IPS DF 19.7 (cell line): Measurements from ENCODE around the gene IQCH.

Experiments
- DNase-seq: peaks from one replicate; pipeline ENCODE4 v3.0.0-alpha.2; 2013; ENCODE audit warnings: low read depth, low spot score

IQCH gene

DNA sequence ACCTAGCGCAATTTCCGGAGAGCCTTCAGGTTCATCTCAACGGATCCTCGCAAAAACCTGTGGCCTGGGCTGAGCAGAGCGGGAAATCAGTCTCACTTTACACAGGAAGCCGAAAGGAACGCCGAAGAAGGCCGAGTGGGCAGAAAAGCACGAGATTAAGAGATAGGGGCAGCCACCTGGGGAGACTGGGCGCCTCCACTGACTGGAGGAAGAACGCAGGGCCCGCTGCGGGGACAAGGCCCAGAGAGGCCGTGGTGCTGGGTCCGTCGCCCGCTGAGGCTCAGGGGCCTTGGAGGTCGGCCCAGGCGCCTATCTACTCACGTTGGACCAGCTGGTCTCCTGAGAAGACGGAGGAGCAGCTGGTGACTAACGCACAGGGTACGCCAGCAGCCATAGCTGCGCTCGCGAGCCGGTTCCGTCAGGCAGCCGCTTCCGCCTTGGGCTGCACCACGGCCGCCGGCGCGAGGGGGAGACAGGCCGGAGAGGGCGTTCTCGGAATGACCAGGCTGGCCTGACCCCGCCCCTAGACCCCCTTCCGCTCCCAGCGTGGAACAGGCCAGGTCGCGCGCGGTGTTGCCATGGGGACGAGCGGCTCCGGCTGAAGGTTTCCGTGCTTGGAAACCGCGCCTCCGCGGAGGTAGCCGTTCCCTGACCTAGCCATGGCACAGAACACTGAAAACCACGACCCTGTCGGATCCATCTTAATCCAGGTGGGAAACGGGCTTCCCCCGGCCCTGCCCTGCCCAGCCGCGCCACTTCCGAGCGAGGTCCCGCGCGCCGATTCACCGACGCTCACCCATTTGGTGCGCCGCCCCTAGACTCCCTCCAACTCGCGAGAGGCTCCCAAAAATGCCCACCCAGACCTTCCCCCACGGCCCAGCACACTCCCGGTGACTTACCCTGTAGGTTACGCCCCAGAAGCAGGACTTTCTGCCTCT lies at the start of gene IQCH, which contains the start of gene AAGAB:
Gene IQCH, plus strand, starts transcription at position 549 of the 938 bp plus-strand sequence. Its CDS starts 111 bp downstream, at position 660.
Gene AAGAB, minus strand, starts transcription at position 424 of the 938 bp plus-strand sequence. Its CDS starts 30 bp downstream, at position 394.
- peak; percentile 64 for DNase-seq

DNA sequence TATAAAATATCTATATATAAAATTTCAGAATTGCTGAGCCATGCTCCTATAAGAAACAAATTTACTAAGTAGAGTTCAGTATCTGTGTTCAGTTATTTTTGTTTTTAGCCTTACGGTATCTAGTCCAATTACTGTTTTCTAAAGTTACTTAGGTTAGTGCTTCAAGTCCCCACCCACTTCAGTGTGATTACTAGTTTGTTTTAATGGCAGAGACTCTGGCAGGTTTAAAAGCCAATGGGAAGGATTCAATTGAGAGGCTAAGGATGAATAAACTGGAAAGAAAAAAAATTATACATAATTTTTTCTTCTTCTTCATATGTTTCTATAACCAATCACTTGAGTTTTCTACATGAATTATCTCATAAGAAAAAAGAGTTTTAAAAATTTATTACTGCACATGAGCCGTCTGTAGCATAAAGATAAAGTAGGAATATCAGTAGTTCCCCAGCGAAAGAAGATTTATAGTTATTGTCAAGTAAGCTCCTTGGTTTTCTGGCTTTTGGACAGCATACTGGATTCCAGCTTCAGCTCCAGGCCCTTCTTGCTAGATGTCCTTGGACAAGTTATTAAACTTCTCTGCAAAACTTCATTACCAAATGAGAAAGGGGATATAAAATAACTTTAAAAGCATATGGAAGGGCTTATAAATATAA lies 46.9 kb upstream of the IQCH start:
- DNase-seq = no peak

DNA sequence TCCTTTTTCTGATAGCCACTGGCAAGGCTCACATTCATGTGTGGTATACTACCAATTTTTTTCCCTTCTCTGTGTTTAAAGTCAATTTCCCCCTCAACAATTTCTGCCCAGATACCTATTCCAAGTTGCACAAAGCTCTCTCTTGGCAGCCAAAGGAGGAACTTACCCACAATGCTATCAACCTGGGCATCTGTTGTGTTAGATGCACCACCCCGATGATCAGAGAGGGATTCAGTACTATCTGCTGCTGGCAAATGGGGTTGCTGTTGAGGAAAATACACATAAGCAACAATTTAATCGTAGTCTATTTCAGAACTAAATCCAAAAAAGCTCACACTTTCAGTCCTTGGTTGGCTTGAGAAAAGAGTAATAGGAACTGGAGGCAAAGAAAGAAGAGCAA lies 46.2 kb upstream of the IQCH start:
- DNase-seq = no peak

DNA sequence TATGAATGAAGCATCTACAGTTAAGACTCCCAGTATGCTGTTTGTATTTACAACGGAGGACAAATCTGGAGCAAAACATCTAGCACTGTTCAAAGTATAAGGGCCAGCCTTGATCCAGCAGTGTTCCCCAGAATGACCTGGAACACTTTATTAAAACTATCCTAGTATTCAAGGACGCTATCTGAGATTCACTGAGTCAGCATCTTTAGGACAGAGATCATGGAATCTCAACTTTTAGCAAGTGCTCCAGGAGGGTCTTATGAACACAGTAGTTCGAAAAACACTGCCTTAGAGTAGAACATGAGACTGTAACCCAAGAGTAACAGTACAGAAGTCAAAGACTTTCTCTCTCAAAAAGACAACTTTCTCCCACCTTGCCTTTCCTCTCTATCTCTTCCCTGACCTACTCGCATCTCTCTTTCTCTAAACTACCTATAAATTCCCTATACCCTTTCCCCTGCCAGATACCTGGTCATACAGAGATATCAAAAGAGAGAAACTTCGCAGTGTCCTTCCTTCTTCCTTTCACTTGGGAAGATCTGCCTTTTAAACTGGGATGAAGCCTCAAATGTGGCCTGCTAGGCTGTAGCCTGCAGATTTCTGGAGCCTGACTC lies 43.9 kb upstream of the IQCH start:
- DNase-seq = no peak

DNA sequence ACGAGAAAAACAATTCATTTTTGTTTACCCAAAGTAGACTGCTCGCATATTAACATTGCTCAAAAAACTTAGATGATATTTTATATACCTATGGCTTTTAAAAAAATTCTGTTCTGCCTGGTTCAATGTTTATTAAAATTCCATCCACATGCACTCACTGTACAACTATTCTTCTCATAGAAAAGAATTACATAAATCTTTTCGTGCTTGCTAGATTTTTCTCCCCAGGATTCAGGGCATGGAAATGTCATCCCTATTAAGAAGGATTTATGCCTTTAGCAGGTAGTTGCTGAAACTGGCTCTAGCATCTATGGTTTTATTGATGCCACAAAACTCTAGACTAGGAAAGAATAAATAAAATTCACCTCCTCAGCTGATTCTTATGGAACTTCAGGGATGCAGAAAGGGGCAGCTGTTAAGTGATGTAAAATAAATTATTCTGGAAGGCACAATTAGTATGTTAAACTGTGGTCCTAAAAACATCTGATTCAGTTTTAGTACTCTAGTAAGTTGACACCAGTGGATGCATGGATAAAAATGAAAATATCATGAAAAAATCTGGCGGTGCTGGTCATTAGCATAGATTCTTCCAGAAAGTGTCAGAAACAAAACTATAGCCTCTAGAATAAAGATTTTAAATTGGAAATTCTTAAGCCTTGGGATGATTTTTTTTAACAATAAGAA lies 41.8 kb upstream of the IQCH start:
- DNase-seq = no peak

DNA sequence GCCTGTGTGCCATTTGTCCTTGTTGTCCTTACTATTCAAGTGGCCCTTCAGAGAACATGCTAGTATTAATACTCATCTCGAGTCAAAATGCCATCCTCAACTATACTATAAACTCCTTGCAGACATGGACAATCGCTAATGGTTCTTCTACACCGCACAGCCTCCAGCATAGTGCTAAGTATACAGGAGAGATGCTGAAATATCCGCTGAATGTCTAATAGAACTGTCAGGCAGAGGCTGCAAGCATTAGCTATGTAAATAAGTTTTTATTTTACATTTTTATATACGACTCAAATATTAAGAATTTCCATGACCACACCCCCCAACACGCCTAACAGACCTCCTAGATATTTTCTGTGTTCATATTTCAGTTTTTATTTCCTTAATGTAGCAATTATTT lies 39.5 kb upstream of the IQCH start:
- DNase-seq = no peak

DNA sequence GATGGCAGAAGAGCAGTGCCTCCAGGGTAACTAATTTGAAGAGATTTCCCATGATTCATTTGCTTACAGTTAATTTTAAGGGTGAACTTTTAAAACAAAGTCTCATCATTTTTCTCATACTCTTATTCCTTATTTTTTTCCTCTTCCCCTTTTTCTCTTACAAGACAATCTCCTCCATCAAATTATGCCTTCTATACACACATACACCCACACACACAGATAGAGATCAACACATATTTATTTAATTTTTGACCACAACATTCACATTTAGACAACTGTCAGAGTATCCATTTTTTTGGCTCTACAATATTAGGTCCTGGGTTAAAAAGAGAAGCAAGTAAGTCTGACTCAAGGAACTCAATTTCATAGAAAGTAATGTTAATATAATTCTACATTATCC lies 37.7 kb upstream of the IQCH start:
- no peak for DNase-seq

DNA sequence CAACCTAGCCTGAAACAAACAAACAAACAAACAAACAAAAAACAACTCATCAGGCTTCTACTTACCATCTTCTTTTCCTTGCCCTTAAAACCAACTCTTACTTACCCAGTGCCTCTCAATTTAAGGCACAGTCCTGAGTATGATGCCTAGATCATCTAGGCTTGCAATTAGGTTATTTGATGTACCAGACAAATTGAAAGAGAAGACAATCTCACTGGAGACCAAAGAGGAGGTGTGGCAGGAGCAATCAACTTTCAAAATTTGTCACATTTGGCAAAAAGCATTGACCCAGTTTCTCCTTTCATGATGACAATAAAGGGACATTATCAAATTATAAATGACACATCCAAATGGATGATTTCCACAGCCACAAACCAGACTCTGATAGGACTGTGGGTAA lies 36.2 kb upstream of the IQCH start:
- no peak for DNase-seq

DNA sequence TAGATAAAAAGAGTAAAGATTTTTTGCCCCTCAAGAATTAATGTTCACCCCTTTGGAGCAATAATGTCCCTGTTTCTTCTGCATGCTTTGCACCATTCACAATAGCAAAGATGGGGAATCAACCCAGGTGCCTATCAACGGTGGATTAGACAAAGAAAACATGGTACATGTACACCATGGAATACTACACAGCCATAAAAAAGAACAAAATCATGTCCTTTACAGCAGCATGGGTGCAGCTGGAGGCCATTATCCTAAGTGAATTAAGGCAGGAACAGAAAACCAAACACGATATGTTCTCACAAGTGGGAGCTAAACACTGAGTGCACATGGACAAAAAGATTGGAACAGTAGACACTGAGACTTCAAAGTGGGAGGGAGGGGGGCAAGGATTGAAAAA lies 35.3 kb upstream of the IQCH start:
- DNase-seq = no peak

DNA sequence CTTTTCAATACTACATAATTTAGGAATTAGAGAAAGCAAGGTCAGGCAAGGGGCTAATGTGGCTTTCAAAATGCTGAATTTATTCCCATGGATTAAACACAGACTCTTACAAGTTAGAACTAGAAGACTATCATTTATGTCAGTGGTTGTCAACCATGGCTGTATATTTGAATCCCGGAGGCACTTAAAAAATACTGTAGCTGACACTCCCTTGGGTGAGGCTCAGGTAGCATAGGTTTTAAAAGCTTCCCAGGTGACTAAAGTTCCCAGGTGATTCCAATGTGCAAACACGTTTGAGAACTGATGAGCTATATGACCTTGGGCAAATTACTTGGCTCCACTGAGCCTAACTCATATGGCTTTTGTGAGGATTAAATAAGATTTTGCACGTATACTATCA lies 29.7 kb upstream of the IQCH start:
- no peak for DNase-seq

DNA sequence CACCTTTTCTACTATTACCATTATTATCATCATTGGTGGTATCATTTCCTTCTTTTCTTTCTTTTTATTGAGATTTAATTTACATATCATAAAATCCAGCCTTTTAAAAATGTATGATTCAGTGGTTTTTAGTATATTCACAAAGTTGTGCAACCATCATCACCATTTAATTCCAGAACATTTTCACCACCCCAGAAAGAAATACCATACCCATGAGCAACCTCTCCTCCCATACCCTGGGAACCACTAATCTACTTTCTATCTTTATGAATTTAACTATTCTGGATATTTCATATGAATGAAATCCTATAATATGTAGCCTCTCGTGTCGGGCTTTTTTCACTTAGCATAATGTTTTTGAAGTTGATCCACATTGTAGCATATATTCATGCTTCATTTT lies 29.2 kb upstream of the IQCH start:
- DNase-seq = no peak

DNA sequence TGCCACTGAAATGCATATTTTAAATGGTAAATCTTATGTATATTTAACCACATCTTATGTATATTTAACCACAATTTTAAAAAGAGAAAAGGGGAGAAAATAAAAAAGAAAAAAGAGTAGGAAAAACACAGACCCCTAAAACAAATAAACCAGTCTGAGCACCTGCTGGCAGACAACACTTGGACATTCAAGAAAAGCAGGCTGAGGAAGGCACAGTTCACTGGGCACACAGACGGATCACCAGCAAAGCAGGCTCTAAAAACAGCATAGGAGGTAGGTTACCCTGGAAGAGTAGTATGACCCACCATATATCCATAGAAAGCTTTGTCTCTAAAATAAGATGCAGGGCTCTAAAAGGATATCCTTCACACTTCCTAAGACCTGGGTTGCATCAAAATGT lies 27.2 kb upstream of the IQCH start:
- DNase-seq = no peak

DNA sequence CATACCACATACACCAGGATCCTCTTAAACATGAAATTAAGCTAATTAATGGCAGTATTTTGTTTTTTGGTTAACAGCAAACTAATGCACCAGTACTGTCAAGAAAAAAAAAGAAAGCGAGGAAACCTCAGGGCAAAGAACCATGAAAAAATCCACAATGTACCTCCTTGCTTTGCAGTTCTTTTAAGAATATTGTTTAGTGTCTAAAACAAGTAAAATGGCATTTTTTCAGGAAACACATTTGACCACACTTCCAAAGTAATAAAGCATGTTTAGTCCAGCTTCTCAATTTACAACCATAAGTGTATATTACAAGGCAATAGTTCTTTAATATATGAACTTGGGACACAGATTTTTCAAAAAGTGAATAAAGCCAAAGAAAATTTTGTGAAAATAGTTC lies 26.7 kb upstream of the IQCH start:
- DNase-seq = no peak

DNA sequence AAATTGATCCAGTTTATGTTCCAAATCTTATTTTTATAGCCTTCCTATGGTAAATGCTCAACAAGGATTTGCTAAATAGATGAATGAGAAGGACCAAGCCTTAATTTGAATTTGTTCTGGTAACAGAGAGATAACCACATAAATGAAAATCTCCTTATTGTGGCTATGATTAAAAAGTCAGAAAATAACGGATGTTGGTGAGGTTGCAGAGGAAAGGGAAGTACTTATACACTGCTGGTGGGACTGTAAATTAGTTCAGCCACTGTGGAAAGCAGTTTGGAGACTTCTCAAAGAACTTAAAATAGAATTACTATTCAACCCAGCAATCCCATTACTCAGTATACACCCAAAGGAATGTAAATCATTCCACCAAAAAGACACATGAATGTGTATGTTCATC lies 26.3 kb upstream of the IQCH start:
- no peak for DNase-seq

DNA sequence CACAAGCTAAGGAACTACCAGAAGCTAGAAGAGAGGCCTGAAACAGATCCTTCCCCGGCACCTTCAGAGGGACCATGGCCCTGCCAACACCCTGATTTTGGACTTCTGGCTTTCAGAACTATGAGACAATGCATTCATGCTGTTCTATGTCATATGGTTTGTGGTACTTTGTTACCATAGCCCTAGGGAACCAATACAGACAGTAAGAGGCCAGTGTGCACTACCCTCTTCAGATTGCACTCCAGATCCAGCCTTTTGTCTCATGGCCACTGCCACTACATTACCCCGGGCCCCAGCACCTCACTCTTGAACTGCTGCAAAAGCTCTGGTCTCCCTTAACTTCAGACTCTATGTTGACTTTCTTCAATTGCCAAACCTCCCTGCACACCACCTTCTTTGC lies 24.1 kb upstream of the IQCH start:
- no peak for DNase-seq

DNA sequence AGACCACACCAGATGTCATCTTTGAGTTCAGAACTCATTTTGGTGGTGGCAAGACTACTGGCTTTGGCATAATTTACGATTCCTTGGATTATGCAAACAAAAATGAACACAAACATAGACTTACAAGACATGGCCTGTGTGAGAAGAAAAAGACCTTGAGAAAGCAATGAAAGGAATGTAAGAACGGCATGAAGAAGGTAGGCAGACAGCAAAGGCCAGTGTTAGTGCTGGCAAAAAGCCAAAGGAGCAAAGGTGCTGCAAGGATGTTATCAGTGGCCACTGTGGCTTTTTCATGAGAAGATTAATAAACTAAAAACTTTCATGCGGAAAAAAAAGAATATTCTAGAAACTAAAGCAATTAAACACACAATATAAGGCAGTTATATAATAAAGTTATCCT lies 22.0 kb upstream of the IQCH start:
- no peak for DNase-seq

DNA sequence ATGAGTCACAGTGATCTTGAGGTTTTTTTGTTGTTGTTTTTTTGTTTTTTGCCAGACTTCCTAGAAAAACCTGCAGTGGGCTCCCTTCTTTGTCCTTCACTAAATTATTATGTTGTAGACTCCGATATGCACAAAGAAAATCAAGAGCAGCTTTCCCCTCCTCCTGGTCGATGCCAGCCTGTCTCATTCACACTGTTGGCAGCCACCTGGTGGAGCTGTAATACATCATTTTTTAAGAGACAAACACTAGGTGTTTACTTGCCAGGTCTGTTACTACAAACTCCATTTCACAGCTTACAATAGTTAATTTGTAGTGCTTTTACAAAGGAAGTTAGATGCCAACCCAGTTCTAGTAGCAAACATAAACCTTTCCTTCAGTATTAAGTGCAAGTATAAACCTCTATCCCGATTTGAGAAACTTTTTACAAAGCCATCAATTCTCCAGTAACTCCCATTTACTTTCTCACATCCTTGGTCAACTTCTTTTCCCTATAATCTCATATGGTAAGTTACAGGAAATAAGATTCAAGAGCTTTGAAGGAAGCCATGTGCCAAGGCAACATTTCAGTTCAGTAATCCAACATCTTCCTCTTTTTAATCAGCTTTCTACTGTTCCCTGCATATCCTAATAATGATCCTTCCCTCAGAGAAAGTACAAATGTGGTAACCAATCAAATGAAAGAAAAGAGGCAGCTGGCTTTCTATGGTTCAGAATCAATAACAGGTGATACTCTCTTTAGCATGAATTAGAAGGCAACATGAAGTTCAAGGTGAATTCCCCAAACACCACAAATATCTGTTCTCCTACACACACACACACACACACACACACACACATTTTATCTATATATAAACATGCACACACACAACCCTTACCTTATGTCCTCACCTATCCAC lies 14.1 kb upstream of the IQCH start:
- no peak for DNase-seq

DNA sequence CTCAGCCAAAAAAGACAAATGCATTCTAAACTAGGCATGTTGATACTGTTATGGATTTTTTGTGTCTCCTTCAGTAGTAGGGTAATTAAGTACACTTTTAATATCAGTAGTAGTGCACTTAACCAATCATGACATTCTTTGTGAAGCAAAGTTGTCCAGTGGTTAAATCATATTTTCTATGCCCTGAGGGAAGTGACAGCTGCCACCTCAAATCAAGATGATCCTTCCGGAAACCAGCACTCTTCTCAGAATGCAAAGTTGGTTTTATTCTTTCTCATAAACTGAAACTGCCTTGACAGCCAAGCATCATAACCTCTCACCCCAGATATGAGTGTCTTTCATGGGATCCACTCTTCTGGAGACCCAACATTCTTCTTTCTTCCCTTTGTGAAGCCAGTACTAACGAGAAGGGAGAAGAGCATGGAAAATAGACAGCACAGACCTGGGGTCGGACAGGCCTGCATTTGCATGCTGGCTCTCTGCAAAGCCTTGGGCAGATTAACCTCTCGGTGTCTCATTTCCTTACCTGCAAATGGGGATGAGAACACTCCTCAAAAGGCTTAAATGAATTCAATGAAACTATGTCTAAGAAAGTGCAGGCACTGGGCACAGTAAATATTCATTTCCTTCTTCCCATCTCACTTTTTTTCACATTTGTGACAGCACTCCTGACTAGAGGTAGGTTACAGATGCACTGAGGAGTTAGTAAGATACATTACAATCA lies 13.3 kb upstream of the IQCH start:
- no peak for DNase-seq

DNA sequence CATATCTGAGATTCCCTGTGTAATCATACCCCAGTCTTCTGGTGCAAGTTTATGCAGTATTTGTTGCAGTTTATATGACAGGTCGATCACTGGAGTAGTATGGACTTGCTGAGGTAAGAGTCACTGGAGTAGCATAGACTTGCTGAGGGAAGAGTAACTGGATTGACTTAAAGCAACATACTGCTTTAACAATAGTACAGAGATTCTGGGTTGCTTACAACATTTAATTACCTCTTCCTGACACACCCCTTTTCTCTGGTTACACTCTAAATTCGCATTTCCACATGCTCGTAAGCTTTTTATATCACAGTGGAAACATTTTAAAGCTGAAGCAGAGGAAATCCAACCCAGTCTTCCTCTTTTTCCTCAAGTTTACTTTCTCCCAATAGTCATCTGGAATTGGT lies 11.9 kb upstream of the IQCH start:
- DNase-seq = no peak

DNA sequence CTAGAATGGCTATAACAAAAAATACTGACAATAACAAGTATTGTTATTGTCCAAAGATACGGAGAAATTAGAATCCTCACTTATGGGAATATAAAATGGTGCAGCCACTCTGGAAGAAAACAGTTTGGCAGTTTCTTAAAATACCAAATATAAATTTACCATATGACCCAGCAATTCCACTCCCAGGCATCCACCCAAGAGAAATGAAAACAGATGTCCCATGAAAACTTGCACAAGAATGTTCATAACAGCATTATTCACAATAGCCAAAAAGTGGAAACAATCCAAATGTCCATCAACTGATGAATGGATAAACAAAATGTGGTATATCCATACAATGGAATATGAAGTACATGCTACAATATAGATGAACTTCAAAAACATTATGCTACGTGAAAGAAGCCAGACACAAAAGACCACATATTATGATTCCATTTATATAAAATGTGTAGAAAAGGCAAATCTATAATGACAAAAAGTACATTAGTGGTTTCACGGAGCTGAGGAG lies 9.6 kb upstream of the IQCH start:
- no peak for DNase-seq
